ENCODE results near the gene CBFA2T3.
A peak's percentile ranks its signal among the peaks of the same experiment; 100 is the strongest.

CBFA2T3 gene

DNA sequence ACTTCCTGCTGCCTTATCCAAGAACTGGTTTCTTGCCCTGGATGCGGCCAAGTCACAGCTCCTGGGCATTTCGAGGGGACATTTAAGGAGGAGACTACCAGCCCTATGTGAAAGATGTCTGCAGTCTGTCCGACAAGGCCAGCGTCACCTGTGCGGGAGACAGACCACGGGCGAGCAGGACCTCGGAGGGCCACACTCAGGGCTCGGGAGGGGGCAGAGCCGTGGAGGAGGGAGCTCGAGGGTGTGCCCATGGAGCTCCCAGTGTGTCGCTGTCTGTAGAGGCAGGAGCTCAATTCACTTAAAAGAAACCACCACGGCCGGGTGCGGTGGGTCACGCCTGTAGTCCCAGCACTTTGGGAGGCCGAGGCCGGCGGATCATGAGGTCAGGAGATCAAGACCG is 33.3 kb downstream of the CBFA2T3 start:
- no peaks in the 10 kb centered on the region for H3K36me3 ChIP-seq (ENCODE audit: insufficient read depth, low read depth, low read length)
- no peak overlapping the region for H3K9ac ChIP-seq (ENCODE audit: low read depth, low read length)
- no peak overlapping the region for H3K4me3 ChIP-seq (ENCODE audit: low read length)
- H3K4me1 ChIP-seq (ENCODE audit: insufficient read depth, low read length) = no peaks in the 10 kb centered on the region
- no peaks in the 10 kb centered on the region for H3K9me3 ChIP-seq (ENCODE audit: insufficient read depth, low read depth, low read length)
- H3K27me3 ChIP-seq (ENCODE audit: insufficient read depth, low read length) = peaks cover 41% of the 10 kb centered on the region
- no peak overlapping the region for H3K27ac ChIP-seq (ENCODE audit: low read length)

DNA sequence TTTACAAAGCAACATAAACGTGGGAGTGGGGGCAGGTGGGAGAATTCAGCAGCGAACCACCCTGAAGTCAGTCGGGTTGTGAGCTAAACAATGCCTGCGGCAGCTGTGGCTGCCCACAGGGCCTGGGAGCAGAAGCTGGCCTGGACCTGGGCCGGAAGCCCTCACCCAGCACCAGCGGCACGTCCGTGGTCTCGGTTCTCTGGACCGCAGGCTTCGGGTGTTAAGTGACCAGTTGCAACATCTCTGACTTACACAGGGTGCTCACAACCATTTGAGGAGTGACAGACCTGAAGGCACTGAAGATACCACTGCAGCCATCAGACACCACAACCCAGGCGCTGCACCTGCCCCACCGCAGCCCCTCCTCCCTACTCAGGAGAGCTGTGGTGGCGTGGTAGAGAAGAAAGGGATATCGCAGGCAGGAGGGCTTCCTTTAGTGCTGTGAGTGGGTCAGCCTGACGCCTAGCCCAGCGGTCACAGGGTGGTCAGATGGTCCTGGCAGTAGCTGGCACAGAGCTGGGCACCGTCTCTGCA is 33.8 kb downstream of the CBFA2T3 start:
- peaks cover 46% of the 10 kb centered on the region for H3K27me3 ChIP-seq (ENCODE audit: insufficient read depth, low read length)
- no peak overlapping the region for H3K4me3 ChIP-seq (ENCODE audit: low read length)
- H3K9ac ChIP-seq (ENCODE audit: low read depth, low read length) = no peak overlapping the region
- H3K9me3 ChIP-seq (ENCODE audit: insufficient read depth, low read depth, low read length) = no peaks in the 10 kb centered on the region
- H3K36me3 ChIP-seq (ENCODE audit: insufficient read depth, low read depth, low read length) = no peaks in the 10 kb centered on the region
- no peaks in the 10 kb centered on the region for H3K4me1 ChIP-seq (ENCODE audit: insufficient read depth, low read length)
- no peak overlapping the region for H3K27ac ChIP-seq (ENCODE audit: low read length)

- no peaks in the 10 kb centered on the region for H3K4me1 ChIP-seq (ENCODE audit: insufficient read depth, low read length)
- no peak overlapping the region for H3K9ac ChIP-seq (ENCODE audit: low read depth, low read length)
- no peaks in the 10 kb centered on the region for H3K36me3 ChIP-seq (ENCODE audit: insufficient read depth, low read depth, low read length)
- H3K4me3 ChIP-seq (ENCODE audit: low read length) = peak overlapping the region; percentile 31; the same call in 1 of the 2 replicates
- H3K27ac ChIP-seq (ENCODE audit: low read length) = no peak overlapping the region
- no peaks in the 10 kb centered on the region for H3K9me3 ChIP-seq (ENCODE audit: insufficient read depth, low read depth, low read length)
- peaks cover 48% of the 10 kb centered on the region for H3K27me3 ChIP-seq (ENCODE audit: insufficient read depth, low read length)
These were observed 34.8 kb downstream of the CBFA2T3 start for GRCh38 chr16:88941913-88942909.

DNA sequence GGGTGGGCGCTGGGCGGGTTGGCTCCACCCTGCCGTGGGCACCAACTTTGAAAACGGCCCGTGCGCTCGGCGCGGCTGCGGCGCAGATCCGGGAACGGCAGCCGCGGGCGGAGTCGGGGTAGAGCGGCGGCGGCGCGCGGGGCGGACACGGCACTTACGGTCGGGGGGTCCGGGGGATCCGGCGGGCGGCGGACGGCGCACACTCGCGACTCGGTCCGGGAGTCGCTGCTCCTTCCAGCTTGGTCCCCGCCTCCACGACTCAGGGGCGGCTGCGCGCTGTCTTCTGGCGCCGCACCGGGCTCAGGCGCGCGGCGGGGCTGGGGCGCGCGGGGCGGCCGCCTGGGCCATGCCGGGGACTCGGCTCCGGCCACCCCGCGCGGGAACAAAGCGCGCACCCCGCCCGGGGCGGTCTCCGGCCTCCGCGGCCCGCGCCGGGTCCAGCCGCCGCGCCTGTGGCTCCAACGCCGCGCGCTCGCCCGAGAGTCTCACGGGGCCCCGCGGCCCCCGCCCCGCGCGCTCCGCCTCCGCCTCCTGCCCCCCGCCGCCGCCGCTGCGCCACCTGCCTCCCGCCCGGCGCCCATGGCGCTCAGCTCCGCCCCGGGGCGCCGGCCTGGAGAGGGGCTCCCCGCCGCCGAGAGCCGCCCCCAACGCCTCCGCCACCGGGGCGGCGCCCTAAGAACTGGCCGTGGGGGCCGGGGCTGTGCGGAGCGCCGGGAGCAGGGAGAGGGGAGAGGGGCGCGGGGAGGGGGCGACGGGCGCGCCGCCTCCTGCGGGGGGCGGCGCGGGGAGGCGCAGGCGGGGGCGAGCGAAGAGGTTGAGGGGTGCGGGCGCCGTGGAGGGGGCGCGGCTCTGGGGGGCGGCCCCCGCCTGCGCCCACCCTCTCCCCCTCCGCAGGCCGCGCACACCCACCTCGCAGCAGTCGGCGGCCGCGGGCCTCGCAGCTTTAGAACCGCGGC is 35.9 kb downstream of the CBFA2T3 start:
- no peaks in the 10 kb centered on the region for H3K9me3 ChIP-seq (ENCODE audit: insufficient read depth, low read depth, low read length)
- H3K36me3 ChIP-seq (ENCODE audit: insufficient read depth, low read depth, low read length) = no peaks in the 10 kb centered on the region
- no peaks in the 10 kb centered on the region for H3K4me1 ChIP-seq (ENCODE audit: insufficient read depth, low read length)
- peaks cover 48% of the 10 kb centered on the region for H3K27me3 ChIP-seq (ENCODE audit: insufficient read depth, low read length)
- H3K27ac ChIP-seq (ENCODE audit: low read length) = no peak overlapping the region
- no peak overlapping the region for H3K9ac ChIP-seq (ENCODE audit: low read depth, low read length)
- H3K4me3 ChIP-seq (ENCODE audit: low read length) = peak overlapping the region; percentile 33; the same call in 1 of the 2 replicates

DNA sequence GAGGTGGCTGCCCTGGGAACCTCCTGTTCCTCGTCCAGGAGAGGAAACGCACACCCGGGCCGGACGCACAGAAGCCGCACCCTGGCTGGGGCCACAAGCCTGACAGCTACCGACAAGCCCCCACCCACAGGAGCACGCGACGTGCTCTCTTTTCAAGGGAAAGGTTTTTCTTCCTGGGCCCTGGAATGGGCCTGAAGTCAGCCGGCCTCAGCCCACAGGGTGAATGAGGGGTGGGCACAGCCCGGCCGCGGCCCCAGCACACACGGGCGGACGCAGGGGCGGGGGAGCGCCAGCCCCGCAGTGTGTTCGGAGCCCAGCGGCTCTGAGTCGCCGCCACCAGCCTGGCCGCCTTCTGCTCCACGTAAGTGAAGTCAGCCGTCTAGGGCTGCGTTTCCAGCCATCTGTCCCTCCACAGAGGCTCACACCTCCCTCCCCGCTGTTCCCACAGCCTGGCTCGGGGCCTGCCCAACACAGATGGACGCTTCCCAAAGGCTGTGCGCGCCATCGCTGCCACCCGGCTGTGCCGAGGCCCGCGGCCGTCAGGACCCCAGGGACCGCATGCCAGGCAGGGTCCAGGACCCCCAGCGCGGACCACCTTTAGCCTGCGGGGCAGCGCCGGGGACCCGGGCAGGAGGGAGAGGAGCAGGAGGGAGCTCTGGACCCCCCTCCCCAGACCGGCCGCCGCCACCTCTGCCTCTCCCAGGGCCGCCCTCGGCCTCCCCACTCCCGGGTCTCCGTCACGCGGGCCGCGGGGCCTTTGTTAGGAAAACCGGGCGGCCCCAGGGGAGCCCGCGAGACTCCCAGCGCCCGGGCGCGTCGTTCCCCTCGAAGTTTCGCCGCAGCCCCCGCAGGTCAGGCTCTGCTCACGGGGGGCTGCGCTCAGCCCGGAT is 36.8 kb downstream of the CBFA2T3 start:
- H3K27ac ChIP-seq (ENCODE audit: low read length) = no peak overlapping the region
- H3K9ac ChIP-seq (ENCODE audit: low read depth, low read length) = no peak overlapping the region
- no peaks in the 10 kb centered on the region for H3K9me3 ChIP-seq (ENCODE audit: insufficient read depth, low read depth, low read length)
- H3K4me3 ChIP-seq (ENCODE audit: low read length) = peak overlapping the region; percentile 33; the same call in 1 of the 2 replicates
- H3K36me3 ChIP-seq (ENCODE audit: insufficient read depth, low read depth, low read length) = no peaks in the 10 kb centered on the region
- peaks cover 48% of the 10 kb centered on the region for H3K27me3 ChIP-seq (ENCODE audit: insufficient read depth, low read length)
- no peaks in the 10 kb centered on the region for H3K4me1 ChIP-seq (ENCODE audit: insufficient read depth, low read length)

GRCh38 chr16:88939245-88939971 is 37.6 kb downstream of the CBFA2T3 start:
- no peaks in the 10 kb centered on the region for H3K9me3 ChIP-seq (ENCODE audit: insufficient read depth, low read depth, low read length)
- H3K4me3 ChIP-seq (ENCODE audit: low read length) = no peak overlapping the region
- no peaks in the 10 kb centered on the region for H3K4me1 ChIP-seq (ENCODE audit: insufficient read depth, low read length)
- no peak overlapping the region for H3K27ac ChIP-seq (ENCODE audit: low read length)
- no peaks in the 10 kb centered on the region for H3K36me3 ChIP-seq (ENCODE audit: insufficient read depth, low read depth, low read length)
- H3K27me3 ChIP-seq (ENCODE audit: insufficient read depth, low read length) = peaks cover 48% of the 10 kb centered on the region
- H3K9ac ChIP-seq (ENCODE audit: low read depth, low read length) = no peak overlapping the region

GRCh38 chr16:88938777-88939244 is 38.2 kb downstream of the CBFA2T3 start:
- H3K27me3 ChIP-seq (ENCODE audit: insufficient read depth, low read length) = peaks cover 48% of the 10 kb centered on the region
- H3K4me1 ChIP-seq (ENCODE audit: insufficient read depth, low read length) = no peaks in the 10 kb centered on the region
- H3K4me3 ChIP-seq (ENCODE audit: low read length) = no peak overlapping the region
- no peak overlapping the region for H3K9ac ChIP-seq (ENCODE audit: low read depth, low read length)
- H3K9me3 ChIP-seq (ENCODE audit: insufficient read depth, low read depth, low read length) = no peaks in the 10 kb centered on the region
- no peaks in the 10 kb centered on the region for H3K36me3 ChIP-seq (ENCODE audit: insufficient read depth, low read depth, low read length)
- H3K27ac ChIP-seq (ENCODE audit: low read length) = no peak overlapping the region

DNA sequence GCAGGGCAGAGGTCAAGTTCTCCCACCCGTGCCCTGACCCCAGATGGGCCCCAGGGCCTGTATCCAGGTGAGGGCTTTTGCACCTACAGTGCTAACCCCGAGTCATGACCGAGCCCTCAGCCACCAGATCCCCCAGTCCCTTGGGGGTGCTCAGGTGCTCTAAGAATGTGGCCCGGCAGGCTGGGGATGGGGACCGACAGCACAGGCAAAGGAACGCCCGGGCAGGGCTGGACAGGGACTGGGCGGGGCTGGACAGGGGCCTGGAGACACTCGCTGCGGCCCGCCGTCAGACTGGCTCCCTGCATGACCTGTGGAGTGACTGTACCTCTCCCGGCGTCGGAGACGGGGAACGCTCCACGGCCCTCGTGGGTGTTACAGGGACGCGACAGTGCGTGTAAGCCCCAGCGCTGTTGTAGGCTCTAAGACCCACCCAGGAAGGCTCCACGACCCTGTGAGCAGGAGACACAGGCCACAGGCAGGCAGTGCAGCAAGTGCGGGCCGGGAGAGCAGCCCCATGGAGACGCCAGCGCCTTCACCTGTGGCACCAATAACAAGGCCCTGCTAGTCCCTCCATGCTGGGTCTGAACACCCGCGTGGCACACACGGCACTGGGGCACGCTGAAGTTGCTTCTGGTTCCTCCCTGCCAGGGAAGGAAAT is 38.8 kb downstream of the CBFA2T3 start:
- Histone ChIP-seq H3K9me3 (ENCODE audit: insufficient read depth, low read depth, low read length) (no peaks in the 10 kb centered on the region), H3K36me3 (ENCODE audit: insufficient read depth, low read depth, low read length) (no peaks in the 10 kb centered on the region), H3K4me1 (ENCODE audit: insufficient read depth, low read length) (no peaks in the 10 kb centered on the region), H3K27ac (ENCODE audit: low read length) (no peak overlapping the region), H3K27me3 (ENCODE audit: insufficient read depth, low read length) (peaks cover 45% of the 10 kb centered on the region), H3K9ac (ENCODE audit: low read depth, low read length) (no peak overlapping the region), H3K4me3 (ENCODE audit: low read length) (no peak overlapping the region)

DNA sequence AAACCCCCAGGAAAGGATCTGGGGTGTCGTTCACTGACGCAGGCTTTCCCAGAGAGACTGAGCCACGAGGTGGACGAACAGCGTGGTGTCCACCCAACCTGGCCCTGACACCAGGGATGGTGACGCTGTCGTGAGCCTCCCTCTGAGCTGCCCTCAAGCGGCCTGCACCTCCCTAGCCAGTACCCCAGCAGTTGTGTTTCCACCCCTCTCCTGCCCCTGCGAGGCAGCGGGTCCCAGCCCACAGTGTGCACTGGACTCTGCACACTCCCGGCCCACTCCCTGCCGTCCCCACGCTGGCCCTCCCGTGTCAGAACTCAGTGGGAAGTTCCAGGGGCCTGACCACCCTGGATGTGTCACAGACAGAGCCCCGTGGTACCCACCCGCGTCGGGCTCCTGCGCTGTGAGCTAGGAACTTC is 39.8 kb downstream of the CBFA2T3 start:
- no peaks in the 10 kb centered on the region for H3K4me1 ChIP-seq (ENCODE audit: insufficient read depth, low read length)

More for the DNA sequence above, 39.8 kb downstream of the CBFA2T3 start:
- no peaks in the 10 kb centered on the region for H3K36me3 ChIP-seq (ENCODE audit: insufficient read depth, low read depth, low read length)
- no peak overlapping the region for H3K4me3 ChIP-seq (ENCODE audit: low read length)
- no peak overlapping the region for H3K27ac ChIP-seq (ENCODE audit: low read length)
- H3K27me3 ChIP-seq (ENCODE audit: insufficient read depth, low read length) = peaks cover 35% of the 10 kb centered on the region
- H3K9me3 ChIP-seq (ENCODE audit: insufficient read depth, low read depth, low read length) = no peaks in the 10 kb centered on the region
- H3K9ac ChIP-seq (ENCODE audit: low read depth, low read length) = no peak overlapping the region
